GM19324 (cell line): ENCODE results near the gene KHSRP.
A peak's percentile ranks its signal among the peaks of the same experiment; 100 is the strongest.

Source experiments
- ATAC-seq: cut with Tn5 transposase; IDR thresholded peaks from one replicate; pipeline ENCODE4 v1.9.1; 2021; ENCODE audit warnings: mild to moderate bottlenecking, moderate library complexity; ENCODE audit not compliant: unreplicated experiment, low FRiP score

The KHSRP gene

DNA sequence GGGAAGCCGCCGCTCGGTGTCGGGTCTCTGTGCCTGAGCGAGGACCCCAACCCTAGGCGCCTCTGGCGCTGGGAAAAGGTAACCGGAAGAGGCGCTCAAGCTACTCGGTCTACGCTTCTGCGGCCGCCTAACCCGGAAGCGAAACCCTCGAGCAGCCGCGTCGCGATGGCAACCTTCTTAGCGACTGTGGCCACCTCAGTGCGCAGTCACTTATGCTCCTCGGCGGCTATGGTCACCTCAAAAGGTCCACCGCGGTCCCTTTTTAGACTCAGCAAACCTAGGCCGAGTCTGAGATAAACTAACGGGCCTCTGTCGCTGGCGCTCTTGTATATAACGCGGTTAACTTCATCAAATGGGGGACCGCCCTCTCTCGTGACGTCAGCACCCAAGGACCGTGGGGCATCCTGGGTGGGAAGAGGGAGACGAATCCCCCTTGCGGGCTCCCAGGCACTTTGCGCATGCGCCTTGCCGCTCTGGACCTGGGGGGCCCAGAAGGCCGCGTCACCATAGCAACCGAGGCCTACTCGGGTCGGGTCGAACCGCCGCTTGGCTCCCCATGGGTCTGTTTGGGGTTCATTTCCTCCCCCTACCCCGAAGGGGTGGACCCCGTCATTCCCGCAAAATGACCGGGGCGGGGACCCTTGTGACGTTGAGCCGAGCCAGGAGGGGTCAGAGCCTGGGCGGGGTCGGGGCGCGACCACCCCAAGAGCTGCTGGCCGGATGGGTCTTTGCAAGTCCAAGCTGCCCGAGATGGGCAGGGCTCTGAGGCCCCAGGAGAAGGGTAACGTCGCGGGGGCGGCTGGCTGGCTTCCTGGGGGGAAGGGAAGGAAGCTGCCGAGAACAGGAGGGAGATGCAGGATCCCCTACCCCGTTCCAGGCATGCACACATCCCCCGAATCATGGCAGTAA, 31.3 kb downstream of the KHSRP start, which contains the start of gene GTF2F1:
Gene GTF2F1 (minus strand): TSS at position 91 of the 909 bp plus-strand sequence. CDS start 169 bp downstream, outside the sequence.
- ATAC-seq, result peak; percentile 85

DNA sequence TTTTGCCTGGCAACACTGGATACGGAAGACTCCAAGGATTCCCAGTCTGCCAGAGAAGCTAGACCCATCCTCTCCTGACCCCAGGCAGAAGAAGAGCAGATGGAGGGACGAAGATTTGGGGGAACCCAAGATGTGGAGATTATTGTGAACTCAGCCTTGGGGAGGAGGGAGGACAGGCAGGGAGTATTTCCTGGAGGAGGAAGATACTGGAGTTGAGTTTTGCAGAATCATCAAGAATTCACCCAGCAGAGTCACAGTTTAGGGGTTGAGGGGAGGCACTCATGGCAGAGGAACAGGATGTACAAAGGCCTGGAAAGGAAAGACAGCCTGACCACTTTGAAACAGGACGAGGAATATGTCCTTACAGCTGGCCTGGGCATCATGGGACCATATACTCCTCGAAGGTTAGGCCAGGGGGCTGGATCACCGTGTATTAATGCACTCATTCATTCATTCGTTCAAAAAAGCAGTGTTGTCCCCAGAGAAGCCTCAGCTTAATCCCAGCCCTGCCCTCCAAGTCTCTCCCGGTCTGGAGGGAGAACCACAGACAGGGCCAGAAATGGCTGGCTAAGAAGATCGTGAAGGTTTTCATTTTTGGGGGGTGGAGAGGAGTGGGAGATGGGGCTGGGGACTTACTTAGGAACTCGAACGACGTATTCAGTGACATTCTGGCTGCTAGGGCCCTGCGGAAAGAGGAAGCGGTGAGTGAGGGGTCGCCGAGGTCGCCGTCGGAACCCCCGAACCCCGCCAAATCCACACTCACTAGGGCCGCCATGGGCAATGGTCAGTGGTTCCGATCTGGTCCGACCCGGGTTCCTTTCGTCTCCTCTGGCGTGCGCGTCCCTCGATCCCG, 32.2 kb downstream of the KHSRP start:
- no peak for ATAC-seq

DNA sequence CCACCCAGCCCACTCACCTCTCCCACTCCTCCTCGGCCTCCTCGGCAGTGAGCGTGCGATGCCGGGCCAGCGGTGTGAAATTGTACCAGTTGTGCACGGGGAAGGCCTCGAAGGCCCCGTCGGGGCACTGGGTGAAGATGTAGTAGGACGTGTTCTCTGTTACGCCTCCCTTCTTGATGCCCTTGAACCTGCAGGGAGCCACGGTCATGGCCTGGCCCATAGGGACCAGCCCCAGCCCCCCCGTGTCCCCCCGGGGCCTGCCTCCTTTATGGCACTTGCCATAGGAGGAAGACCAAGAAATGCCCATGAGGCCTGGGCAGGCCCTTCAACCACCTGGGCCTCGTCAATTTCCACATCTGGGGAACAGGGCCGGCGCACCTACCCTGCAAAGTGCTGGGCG, 37.2 kb downstream of the KHSRP start:
- no peak for ATAC-seq

- no peak for ATAC-seq
These were observed 40.2 kb downstream of the KHSRP start for GRCh38 chr19:6384381-6384780.

- ATAC-seq, result no peak
These were observed 41.4 kb downstream of the KHSRP start for GRCh38 chr19:6383188-6383587.

DNA sequence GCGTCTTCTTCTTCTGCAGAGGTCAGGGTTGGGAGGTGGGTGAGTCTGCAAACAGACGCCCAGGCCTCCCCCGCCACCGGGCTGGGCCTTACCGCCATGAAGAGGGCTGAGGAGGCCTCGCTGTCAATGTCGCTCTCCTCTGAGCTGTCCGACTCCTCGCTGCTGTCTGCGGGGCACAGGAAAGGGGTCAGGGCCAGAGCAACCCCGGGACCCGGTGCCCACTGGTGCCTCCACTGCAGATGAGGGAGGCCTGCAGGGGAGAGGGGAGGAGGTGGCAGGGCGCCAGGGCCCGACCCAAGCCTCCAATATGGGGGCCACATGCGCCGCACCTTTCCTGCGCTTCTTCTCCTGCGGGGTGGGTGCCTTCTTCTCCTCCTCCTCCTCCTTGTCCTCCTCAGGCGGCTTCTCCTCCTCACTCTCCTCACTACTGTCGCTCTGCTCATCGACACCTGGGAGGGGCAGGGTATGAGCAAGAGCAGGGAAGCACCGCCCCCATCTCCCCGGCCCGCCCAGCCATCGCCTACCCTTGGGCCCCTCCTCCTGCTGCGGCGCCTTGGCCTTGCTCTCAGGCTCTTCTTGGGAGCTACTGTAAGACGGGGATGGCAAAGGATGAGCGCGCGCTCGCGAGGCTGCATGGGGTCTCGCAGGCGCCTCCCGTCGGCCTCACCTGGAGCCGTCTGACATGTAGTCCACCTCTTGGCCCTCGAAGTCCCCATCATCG, 43.4 kb downstream of the KHSRP start:
- ATAC-seq, result no peak

DNA sequence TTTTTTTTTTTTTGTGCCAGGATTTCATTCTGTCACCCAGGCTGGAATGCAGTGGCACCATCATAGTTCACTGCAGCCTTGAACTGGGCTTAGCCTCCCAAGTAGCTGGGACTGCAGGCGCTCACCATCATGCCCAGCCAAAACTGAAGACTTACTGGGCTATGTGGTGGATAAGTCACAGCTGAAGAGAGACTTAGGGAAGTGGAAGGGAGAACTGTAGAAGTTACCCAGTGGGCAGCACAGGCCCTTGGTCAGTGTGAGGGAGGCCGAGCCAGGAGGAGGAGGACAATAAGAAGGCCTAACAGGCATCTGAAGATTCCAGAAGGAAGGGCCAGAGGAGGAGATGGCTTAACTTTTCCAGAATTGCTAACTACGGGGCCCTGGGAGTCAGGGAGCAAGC, 44.9 kb downstream of the KHSRP start:
- ATAC-seq, result no peak

- ATAC-seq, result no peak
These were observed 46.1 kb downstream of the KHSRP start for GRCh38 chr19:6378486-6378885.

DNA sequence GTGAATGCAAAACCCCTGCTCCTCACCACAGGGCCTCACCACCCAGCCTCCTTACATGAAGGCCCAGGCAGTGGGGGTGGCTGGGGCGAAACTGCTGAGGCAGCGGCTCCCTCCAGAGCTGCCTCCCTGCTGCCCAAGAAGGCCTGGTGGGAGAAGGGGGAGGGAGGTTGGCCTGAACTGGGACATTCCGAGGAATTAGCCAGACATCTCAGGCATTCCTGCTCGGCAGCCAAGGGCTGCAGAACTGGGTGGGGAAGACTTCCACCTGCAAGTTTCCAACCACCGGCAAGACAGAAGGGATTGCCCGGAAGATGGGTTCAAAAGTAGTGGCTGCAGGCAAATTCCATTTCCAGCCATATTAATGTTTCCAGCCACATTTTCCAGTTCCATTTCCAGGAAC, 46.6 kb downstream of the KHSRP start:
- no peak for ATAC-seq

DNA sequence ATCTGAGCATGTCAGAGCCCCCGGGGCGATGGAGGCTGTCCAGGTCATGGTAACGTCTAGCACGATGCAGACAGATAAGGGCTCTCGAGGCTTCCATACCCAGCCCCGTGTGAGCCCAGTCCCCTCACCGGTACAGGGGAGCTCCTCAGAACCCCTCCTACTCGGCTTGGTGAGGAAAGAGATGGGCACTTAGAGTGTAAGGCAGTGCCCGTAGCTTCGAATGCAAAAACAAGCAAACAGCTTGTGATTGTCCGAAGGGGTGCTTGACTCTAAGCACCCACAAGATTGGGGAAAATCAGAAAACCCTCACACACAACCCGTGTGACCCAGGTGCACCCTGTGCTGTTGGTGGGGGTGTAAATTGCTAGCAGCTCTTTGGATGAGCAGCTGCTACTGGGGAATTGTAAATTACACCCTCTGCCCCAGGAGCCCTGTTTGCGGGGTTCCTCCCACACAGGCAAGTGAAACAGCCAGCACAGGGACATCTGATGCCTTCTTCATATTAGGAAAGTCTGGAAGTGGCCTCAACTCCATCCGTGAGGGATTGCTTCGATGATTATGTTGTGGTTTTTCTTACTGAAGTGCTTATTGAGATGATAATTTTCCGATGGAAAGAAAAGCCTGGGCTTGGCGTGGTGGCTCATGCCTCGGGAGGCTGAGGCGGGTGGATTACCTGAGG, 48.0 kb downstream of the KHSRP start:
- no peak for ATAC-seq

- no peak for ATAC-seq
These were observed 49.1 kb downstream of the KHSRP start, which contains the start of gene PSPN for GRCh38 chr19:6375411-6376010. Gene PSPN, minus strand, starts transcription at chr19:6375933. Its CDS starts 84 bp downstream, at chr19:6375849.

DNA sequence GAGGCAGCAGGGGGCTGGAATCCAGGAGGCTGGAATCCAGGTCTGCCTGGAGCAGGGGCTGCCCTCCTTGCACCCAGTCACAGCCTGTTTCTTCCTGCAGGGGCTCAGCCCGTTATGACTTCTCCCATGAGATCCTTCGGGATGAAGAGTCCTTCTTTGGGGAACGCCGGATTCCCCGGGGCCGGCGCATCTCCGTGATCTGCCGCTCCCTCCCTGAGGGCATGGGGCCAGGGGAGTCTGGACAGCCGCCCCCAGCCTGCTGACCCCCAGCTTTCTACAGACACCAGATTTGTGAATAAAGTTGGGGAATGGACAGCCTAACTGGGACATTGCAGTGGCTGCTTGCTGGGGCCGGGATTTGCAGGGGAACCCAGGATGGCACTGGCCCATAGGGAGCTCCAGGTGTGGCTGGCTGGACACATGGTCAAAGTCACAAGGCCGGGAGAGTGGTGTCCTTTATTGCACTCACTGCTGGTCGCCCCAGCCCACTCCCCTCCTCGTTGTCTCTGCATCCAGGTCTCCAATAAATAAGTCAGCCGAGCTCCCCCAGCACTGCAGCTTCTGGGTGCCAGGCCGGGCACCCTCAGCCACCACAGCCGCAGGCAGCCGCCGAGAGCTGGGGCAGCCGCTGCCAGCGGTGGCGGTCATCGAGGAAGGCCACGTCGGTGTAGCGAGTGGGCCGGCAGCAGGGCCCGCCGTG, 49.8 kb downstream of the KHSRP start:
- ATAC-seq, result no peak

- ATAC-seq, result no peak
These were observed 50.4 kb downstream of the KHSRP start for GRCh38 chr19:6374161-6374709.

DNA sequence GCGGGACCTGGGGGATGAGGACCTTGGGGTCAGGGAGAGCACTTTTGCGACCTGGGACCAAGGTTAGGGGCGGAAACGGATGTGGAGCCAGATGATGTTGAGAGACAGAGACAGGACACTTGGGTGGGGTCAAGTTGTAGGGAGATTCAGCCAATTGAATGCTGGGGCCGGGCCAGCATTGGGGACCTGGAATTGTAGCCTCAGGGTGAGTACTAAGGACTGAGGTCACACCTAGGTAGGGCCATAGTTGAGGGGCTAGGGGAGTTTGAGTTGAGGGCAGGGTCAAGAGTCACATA, 50.9 kb downstream of the KHSRP start:
- ATAC-seq, result no peak

DNA sequence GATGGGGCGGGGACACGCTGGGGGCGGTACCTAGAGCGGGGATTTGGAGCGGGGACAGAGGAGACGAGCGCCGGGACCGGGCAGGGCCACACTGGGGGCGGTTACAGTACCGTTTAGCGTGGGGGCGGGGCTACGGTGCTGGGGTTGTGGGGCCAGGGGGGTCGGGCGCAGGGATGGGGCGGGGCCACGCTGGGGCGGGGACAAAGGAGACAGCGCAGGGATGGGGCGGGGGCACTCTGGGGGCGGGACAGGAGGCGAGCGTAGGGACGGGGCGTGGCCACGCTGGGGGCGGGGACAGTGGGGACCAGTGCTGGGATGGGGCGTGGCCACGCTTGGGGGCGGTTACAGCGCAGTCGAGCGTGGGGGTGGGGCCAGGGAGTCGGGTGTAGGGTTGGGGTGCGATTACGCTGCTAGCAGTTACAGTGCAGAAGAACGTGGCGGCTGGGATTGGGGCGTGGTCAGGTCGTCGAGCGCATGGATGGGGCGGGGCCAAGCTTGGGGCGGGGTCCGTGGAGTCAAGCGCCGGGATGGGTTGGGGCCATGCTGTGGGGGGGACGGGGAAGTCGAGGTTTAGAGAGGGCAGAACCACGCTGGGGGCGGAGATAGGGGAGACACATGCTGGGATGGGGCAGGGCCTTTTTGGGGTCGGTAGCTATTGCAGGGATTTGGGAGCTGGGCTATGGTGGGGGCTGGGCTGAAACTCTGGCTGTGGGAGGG, 51.4 kb downstream of the KHSRP start:
- ATAC-seq, result peak; percentile 57

DNA sequence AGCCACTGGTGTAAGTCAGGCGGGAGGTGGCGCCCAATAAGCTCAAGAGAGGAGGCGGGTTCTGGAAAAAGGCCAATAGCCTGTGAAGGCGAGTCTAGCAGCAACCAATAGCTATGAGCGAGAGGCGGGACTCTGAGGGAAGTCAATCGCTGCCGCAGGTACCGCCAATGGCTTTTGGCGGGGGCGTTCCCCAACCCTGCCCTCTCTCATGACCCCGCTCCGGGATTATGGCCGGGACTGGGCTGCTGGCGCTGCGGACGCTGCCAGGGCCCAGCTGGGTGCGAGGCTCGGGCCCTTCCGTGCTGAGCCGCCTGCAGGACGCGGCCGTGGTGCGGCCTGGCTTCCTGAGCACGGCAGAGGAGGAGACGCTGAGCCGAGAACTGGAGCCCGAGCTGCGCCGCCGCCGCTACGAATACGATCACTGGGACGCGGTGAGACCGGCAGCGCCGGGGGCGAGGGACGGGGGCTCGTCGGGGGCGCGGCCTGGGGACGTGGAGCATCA, 52.0 kb downstream of the KHSRP start, which contains the start of gene ALKBH7:
Gene ALKBH7 (plus strand): TSS at position 201 of the 502 bp plus-strand sequence. CDS start 27 bp downstream, at position 228.
- ATAC-seq, result peak; percentile 78

- no peak for ATAC-seq
These were observed 60.3 kb downstream of the KHSRP start for GRCh38 chr19:6364353-6364752.
